ENCODE data around the gene ZNF462.

ZNF462 gene

DNA sequence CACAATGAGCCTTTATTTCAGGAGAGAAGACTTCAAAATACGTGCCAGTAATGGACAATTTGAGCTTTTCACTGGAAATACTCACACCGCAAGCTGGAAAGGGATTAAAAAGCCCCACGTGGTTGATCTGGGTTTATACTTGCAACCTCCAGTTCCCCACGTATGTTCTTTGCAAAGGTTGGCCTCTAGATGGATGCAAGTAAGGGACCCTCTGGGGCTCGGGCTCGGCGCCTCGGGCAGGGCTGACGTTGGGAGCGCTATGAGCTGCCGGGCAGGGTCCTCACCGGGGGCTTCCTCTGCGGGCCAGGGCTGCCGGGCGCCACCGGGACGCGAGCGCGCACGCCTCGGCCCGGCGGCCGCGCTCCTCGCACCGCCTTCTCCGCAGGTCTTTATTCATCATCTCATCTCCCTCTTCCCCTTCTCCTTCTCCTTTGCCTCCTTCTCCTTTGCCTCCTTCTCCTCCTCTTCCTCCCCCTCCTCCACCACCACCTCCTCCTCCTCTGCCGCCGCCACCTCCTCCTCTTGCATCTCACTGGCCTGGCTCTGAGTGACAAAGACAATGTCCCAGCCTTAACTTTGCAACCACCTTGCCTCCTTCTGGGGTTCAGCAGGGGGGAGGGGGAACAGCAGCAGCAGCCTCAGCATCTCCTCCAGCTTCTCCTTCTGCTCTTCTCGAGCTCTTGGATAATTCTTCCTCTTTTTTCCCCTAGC is 701 bp upstream of the ZNF462 start:
- DNase-seq (ENCODE audit: low read depth) = peak; percentile 66

DNA sequence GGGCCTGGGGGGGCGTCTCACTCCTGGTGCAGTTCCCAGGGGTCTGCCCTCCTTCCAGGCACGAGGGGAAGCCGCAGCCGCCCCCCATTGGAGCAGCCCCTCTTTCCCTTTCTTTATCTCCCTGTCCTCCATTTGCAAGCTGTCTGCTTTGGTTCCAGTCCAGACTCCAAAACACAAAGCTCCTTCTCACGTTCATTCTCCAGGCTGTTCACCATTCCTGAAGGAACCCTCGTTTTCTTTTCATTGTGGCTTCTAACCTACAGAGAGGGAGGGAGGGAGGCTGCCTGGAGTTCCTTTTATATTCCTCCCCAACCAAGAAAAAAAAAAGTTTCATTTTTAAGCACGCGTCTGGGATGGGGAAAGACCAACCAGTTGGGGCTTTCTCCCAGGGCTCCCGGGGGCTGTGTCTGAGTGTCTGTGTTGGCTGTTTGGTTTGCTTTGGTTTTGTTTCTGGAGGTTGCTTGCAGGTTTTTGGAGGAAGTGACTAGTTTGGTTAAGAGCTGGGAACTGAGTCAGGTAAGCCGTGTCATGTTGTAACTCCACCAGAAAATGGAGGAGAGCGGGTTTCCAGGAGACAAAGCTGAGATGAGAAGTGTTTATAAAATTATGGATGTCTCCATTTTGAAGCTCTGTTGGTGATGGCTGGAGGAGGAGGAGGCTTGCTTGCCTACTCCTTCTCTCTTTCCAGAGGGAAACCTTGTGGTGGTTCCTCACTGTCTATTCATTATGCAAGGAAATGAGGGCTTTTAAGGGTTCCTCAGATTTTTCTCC is 1.6 kb downstream of the ZNF462 start:
- peak; percentile 53 for DNase-seq (ENCODE audit: low read depth)

DNA sequence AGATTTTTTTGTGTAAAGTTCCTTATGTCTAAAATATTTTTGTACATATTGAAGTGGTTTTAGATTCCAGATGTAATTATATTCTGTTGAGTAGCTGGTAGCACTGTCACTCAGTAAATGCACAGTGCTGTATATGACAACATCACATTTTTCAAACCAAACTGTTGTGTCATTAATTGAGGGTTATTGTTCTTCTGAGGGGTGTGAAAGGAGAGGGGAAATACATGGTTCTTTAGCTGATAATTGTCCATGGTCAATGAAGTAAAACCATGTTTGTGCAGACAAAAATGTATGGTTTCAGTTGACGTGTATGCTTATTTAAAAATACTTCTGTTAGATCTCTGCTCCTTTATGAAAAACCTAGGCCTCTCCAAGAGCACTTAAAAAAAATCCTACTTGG is 3.3 kb downstream of the ZNF462 start:
- DNase-seq (ENCODE audit: low read depth) = no peak

DNA sequence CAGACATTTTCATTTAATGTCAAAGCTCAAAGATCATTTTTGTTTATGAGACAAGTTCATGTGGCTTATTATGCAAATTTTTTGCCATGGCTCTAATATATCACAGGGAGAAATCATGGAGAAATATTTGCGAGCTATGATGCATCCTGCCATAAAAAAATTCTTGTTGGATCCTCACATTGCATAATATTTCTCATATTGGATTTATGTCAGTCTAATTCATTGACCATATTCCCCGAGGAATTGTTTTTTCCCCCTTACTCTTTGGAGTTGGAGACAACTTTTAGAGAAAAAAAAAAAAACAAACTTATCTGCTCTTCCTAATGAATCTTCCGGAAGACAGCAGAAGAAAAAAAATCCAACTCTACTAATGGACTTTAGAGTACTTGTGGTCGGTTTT is 4.3 kb downstream of the ZNF462 start:
- no peak for DNase-seq (ENCODE audit: low read depth)

DNA sequence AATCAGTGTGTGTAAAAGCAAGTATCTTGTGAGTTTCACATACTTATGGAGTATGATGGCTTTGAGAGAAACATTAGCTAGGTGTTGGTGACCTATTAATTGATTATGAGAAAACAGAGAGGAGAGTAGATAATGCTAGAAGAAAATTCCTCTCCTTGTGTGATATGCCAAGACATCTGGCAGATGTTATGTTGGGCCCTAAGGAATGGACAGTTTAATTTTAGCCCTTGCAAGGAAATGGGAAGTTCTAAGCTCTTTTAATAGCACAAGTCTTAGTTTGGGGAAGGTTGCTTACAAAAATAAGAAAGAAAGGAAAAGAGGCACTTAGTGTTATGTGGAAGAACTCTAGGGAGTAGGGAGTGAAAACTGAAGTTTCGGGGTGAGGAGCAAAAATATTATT is 5.1 kb downstream of the ZNF462 start:
- no peak for DNase-seq (ENCODE audit: low read depth)

DNA sequence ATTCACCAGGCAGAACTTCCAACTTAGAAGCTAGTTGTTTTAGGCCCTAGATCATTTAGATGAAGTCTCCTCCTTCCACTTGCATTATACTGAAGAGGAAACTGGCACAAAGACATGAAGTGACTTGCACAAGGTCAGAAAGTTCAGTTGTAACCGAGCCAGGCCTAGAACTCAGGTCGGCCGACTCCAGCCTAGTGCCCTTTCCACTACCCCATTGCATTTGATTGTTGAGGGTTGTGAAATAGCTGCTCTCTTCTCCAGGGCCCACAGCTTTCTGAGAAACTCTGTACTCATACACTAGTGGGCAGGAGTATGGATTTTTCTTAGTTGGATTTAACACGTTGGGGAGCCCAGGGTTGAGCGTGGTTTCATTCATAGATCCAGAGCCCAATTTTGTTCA is 5.6 kb downstream of the ZNF462 start:
- DNase-seq (ENCODE audit: low read depth) = peak; percentile 27

DNA sequence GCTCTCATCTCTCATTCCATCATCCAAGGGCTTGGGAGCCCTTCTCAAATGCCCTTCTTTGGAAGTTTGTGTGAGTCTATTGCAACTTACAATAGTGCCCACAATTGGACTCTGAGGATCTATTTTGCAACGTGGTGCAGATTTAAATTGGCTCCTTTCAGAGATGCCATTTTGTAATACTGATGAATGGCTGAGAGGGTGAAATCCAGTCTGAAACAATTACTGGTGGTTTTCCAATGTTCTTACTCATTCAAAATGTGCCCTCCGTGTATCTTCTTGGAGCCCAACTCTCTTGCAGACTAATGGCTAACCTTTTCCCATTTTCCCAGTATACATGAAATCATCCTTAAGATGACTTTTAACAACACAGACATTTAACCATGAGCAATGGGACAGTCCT is 6.1 kb downstream of the ZNF462 start:
- no peak for DNase-seq (ENCODE audit: low read depth)

DNA sequence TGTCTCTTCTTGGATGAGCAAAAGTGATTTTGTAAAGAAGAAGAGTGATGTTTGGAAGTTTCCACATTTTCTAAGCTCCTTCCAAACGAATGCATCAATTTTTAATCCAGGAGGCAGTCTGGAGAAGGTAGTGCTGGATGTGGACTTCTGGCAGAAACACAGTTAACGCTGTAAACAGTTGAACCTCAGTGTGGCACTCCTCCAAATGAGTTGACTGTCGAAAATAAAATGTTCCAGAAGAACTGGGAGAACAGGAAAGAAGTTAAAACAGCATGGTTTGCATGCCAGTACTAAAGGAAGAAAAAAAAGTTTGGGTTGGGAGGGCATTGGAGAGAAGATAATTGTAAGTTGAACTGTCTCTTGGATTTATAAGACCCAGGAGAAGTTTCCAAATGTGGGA is 6.5 kb downstream of the ZNF462 start:
- DNase-seq (ENCODE audit: low read depth) = peak; percentile 60

DNA sequence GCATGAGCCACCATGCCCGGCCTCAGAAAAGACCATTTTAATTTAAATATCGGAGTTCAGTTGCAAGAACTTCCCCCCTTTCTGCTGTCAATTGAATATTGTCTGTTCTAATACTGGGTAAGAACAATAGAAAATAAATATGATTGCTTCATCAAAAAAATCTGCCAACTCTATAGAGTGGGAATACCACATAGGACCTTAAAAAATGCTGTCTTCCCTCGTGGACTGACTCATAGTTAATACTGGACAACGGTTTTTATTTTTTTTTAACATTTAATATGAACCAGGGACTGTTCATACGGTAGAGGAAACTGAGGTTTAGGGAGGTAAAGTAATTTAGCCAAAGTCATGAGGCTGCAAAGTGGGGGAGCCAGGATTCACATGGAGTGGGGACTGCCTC is 9.7 kb downstream of the ZNF462 start:
- peak; percentile 38 for DNase-seq (ENCODE audit: low read depth)

DNA sequence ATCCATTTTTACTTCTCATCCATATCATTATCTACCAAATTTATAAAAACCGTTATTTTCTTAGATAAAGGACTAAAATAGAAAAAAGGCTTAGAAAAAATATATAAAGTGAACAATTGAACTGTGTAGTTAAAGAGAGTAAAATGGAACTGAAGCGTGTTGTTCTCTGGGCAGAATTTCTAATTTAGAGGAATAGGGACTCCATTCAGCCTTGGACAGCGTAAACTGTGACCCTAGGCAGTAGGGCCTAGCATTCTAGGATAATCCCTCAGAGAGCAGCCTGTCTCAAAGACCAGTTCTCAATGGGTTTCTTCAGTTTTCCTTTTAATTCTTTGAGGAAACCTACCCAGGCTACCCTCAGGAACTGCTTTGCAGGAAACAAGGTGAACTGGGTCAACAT is 11.1 kb downstream of the ZNF462 start:
- no peak for DNase-seq (ENCODE audit: low read depth)

DNA sequence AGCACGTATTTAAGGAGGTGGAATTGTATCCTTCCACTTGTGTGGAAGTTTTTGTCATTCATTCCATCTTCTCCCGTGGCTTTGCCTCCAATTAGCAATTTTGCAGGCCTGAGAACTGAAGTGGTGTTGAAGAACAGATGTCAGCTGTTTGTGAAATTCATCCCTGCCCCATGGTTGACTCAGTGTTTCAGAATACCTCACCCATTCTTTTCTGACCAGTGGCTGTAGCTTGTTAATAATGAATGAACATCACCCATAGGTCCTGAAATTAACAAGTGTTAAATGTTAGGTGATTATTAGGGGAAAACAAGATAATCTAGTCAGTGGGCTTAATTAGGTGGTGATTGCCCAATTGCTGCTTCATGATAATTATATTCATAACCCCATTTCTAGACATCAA is 11.7 kb downstream of the ZNF462 start:
- DNase-seq (ENCODE audit: low read depth) = peak; percentile 28

DNA sequence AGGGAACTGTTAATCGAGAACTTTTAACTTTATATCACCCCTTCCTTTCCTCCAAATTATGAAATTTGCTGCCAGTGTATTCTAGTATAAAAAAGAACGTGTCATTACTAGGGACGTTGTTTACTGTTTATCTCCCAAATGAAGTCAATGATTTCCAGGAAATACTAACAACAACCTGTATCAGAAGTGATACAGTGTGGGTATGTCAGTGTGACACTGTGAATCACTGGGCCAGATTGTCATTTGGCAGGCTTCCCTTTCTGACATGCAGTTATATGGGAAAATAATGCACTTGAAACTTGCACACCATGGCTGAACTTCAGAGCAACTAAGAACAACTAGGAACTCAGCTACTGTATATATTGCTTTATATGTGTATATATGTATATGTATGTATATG is 12.6 kb downstream of the ZNF462 start:
- no peak for DNase-seq (ENCODE audit: low read depth)

DNA sequence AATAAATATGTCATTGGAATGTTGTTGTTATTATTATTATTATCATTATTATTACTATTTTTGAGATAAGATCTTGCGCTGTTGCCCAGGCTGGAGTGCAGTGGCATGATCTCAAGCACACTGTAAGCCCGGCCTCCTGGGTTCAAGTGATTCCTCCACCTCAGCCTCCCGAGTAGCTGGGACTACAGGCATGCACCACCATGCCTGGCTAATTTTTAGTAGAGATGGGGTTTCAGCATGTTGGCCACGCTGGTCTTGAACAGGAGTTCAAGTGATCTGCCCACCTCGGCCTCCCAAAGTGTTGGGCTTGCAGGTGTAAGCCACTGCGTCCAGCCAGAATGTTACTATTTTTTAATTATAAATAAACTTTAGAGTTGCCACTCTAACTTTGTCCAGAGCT is 14.4 kb downstream of the ZNF462 start:
- no peak for DNase-seq (ENCODE audit: low read depth)

DNA sequence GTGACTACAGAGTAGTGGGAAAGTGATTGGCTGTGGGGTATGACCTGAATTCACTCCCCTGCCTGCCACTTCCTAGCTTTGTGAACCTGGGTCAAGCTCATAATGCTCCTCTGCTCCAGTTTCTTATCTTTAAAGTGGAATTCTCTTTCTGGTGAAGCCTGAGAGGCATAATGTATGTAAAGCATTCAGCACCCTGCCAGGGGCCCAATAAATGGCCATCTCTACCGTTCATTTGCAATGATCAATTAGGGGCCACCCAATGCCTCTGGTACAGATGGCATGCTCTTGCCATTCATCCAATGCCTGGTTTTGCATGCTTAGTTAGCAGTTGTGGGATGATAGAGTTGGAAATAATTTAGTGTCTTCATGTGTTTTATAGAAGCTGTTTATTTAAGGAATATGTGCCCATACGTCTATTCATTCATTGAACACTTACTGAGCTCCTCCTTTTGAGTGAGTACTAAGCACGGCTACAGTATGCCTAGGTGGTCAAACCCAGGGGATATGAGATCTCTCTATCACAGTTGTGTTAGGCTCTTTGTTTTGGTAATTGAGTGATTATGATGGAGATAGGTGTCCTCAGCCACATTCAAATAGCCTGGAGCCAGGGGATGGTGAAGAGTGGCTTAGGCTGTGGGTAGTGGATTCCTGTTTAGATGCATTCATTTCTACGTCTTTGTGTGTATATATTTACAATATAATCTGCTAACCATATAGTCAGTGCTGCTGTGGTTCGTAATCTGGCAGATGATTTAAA is 15.3 kb downstream of the ZNF462 start:
- DNase-seq (ENCODE audit: low read depth) = no peak

DNA sequence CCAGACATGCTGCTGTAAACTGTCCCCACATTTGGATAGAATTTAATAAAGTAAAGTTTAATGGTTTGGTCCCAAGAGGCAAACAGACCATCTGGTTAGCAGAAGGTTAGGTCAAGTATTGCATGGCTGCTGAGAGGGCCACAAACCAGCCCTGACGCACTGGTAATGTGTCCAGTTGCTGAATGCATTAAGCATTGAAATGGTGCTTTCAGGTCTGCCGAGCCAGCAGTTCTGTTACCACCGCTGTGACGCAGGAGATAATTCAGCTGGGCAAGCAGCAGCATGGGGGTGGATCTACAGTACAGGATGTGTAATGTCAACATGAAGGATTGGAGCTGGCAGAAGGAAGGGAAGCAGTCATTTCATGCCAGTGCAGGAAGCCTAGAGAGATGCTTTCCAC is 16.0 kb downstream of the ZNF462 start:
- DNase-seq (ENCODE audit: low read depth) = peak; percentile 93

DNA sequence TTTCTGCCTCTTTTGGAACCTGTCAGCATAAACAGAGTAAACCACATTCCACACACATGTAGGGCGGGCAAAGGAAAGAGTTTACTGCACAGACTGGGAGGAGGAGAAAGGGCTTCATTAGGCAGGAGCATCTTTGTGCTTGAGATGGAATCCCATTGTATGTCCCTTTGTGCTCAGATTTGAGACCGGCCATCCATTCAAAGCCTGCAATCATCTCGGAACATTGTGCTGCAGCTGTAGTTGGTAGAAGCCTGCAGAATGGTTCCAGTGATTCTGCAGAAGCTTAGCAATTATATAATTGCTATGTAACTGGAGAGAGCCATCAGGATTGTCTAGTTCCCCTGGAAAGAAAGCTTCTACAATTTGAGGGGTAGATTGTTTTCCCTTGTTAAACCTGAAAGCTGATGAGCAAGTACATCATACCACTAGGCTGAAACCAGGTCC is 16.5 kb downstream of the ZNF462 start:
- DNase-seq (ENCODE audit: low read depth) = no peak

DNA sequence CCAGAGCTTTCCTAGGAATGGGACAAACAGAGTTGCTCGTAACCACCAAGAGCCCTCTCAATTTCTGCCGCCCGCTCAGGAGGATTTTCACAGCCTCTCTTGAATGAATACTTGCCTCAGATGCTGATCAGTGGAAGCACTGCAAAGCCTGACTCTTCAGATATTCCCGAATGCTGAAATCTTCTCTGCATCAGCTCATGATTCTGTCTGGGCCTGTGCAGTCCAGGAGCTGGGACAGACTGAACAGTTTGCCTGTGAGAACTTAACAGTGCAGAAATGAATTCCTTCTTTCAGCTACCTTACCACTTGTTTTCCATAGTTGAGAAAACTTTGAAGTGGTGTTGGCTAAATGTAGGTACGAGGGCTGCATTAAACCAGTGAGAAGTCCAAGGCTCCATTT is 17.1 kb downstream of the ZNF462 start:
- DNase-seq (ENCODE audit: low read depth) = no peak

DNA sequence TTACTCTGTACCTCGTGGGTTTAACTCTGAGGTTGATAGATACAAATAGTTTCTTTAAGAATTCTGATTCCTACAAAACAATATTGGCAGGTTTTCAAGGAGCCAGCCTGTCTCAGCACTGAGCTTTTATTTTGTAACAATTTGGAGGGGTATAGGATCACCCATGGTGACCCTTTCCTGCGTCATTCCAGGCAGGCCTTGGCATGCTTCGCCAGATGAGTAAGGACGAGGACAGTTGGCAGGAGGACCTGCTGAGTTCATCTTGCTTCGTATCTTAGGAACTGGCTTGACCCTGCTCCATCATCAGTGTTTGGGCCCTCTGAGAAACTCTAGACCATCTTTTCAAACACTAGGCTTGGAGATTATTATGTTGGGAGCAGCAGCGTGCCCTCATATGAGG is 17.9 kb downstream of the ZNF462 start:
- no peak for DNase-seq (ENCODE audit: low read depth)

DNA sequence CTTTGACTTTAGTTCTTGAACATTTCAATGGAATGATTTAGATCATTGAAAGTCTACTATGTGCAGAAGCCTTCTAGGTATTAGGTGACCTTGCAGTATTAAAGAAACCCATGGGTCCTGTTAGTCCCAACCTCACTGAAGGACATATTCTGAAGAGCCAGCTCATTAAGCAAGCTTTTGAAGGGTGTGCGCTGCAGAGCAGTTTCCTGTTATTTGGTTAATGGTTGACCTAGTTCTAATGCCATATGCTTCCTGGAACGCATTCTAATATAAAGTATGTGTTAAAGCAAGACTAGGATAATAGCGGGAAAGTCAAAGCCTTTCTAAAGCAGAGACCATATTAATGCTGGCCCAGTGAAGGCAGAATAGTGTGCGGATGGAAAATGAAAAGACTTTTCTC is 20.1 kb downstream of the ZNF462 start:
- no peak for DNase-seq (ENCODE audit: low read depth)

DNA sequence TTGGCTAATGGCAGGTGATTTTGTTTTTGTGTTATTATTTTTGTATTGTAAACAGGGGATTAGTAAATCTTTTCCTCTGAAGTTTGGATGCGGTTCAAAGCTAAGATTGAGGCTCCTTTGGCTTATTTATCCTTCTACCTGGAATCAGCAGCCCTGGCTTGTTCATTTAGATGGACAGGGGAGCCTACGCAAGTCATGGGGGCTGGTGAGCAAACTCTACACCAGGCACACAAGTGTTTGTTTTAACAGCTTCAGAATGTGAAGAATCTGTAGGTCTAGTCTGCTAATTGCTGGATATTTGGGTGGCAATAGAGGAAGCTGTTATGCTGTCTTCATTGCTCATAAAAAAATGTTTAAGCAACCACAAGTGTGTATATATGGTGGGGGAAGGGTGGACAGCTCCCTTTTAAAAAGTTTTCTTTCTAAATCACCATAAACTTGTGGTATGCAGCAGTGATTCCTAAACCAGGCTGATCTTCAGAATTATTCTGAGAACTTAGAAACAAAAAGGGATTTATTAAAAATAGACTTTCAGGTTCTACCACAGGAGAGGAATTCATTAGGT is 20.7 kb downstream of the ZNF462 start:
- peak; percentile 66 for DNase-seq (ENCODE audit: low read depth)

DNA sequence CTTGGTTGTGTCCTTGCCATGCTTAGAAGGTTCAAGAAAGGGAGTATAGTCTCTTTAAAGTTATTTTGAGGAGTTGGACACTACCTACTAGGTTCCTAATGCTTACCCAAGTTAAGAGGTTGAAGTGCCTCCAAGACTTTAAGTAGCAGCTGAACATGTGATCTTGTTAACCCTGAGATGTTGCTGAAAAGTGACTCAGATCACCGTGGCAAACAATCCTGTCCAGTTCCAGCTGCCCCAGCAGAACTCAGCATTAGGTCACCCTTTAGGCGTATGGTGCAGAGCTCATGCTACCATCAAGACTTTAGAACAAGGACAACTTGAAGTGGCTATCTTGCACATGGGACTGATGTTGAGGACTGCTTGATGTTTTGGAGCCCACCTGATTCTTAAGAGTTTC is 22.5 kb downstream of the ZNF462 start:
- peak; percentile 90 for DNase-seq (ENCODE audit: low read depth)

Data from iris pigment epithelial cell (primary cell).